ELF-1 (cell line): ENCODE data around the gene CAMK2A.

Experiments used
- DNase-seq: peaks from one replicate; pipeline ENCODE4 v3.0.0-alpha.2; 2016; ENCODE audit warnings: low read depth, low spot score

Gene CAMK2A

DNA sequence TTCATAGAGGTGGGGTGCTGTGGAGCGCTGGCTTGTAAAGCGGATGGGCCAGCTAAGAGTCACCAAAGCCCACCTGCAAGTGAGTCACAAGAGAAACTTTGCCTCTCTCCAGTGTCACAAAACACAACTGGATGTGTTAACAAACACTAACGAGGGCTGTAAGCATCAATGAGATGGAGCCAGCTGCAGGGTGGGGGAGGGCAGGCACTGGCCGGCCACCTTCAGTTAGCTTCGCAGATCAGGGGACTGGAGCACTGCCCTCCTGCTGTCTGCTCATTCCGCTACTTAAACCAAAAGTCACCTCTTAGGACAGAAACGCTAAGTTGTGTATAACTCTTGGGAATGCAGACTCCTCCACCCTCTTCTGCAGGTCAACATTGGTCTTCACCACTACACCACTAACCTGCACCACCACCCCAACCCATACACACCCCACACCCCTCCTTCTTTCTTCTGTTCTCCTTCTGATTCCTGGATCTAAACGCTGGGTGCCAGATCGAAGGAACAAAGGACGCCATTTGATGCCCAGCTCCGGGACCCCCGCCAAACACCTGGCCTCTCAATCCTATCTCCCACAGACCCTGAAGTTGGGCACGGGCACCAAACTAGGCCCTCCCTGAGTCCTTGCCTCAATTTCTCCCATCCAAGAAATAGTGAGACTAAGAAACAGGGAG, 11.1 kb upstream of the CAMK2A start:
- peak; percentile 48 for DNase-seq

DNA sequence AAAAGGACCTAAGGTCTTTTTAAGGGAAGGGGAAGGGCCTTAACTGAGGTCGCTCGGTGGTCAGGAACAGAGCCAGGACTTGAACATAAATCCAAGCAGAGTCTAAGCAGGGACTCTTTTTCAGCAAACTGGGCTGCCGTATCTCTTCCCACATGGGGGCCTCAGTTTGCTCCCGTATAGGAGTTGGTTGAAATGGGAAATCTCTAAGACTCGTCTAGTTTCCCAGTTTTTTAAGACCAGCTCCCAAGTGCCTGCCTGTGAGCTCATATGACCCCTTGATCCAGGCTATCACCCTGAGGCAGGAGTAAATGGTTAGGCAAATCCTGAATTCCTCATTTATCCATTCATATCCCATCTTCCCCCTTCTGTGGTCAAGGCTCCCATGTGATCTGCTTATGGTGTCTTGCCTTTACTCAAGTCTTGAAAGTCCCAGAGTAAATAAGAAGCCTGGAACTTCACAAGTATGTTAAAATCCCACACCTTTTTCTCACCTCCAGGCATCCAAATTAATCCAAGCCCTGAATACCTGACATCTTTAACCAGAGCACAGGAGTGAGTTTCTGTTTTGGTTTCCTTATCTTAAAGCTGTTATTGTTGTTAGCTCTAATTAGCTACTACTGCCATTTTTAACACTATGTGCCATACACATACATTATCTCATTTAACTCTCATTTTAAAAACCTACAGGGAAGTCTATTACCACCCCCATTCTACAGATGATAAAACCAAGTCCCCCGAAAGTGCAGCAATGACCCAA, 10.2 kb upstream of the CAMK2A start:
- peak; percentile 49 for DNase-seq

DNA sequence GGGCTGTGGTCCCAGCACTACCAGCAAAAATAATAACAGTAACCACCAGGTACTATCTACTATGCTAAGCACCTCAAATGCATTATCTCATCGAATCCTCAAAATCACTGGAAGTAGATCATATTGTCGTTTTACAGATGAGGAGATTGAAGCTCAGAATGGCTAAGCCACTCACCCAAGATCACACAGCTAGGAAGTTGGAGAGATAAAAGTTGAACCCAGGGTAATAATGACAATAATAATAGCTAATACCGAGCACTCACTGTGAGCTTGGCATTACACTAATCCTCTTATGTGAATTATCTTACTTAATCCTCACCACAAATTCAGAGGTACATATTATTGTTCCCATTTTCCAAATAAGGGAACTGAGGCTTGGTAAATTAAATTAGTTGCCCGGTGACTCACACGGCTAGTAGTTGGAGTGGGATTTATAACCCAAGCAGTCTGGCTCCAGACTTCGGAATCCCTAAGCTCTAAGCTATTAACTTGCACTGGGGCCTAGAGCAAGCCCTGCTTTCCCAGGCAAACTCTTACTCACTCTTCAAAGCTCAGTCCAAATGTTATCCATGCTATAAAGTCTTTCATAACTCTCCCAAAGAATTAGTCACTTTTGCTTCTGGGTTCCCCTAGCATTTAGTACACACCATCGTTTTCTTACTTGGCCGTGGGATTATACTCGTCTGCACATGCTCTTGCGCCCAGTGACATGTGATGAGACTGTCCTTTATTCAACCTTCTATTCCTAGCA, 9.3 kb upstream of the CAMK2A start:
- DNase-seq = peak; percentile 62

DNA sequence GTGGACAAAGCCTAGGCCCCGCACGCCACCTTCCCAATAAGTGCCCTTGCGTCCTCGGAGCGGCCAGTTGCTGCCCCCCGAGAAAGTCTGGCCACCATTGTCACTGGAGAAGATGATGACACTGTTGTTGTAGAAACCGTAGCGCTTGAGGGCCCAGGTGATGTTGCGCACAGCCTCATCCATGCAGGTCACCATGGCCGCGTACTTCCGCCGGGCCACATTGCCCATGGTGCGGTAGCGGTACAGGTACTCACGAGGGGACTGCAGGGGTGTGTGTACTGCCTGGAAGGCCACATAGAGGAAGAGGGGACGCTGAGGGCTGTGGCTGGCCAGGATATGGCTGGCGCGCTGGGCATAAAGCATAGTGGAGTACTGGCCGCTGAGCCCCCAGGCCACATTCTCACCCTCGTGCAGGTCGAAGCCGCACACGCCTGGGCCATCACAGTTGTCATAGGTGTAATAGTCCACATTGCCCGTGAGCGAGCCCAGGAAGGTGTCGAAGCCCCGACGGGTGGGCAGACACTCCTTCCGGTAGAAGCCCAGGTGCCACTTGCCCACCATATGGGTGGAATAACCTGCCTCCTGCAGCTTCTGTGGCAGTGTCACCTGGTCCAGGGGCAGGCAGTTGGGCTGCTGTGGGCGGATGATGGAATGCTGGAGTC, 8.5 kb upstream of the CAMK2A start:
- DNase-seq = no peak

DNA sequence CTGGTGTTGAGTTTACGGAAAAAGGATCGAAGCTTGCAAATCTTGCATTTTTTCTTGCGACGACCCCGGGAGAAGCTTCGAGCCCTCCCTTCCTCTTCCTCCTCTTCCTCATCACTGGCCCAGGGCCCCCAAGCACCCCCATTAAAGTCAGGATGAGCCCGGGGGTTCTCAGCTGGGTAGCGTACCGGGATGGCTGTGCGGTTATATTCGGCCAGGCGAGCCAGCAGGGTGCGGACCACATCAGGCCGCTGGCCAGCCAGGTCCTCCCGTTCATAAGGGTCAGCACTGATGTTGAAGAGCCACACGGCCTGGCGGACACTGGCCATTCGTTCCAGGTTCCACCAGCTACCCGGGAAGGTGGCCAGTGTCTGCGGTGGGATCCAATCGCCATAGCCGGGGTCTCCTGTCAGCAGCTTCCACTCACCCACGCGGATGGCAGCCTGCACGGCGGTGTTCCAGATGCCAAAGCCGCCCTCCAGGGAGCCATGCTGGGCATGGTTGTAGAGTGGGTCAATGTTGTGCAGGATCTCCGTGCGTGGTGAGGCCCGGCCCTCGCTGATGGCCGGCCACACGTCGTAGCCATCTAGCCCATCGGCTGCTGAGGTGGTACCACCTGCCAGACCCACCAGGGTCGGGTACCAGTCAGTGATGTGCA, 7.8 kb upstream of the CAMK2A start:
- DNase-seq = no peak

DNA sequence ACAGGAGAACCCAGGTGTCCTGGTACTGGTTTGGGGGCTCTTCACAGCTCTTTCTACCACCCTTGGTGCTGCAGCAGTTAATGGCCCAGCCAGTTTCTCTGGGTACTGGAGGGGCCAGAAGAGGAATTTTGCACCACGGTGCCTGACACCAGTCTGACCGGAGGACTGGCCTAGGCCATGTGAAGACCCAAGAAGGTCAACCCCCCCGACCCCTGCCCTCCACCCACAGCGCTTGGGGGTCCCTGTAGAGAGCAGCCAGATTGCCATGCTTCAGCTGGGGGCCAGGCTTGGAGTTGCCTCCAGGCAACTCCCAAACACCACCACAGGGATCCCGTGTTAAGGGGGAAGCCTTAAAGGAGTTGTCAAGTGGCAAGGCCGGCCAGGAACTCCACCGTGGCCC, 6.9 kb upstream of the CAMK2A start:
- no peak for DNase-seq

DNA sequence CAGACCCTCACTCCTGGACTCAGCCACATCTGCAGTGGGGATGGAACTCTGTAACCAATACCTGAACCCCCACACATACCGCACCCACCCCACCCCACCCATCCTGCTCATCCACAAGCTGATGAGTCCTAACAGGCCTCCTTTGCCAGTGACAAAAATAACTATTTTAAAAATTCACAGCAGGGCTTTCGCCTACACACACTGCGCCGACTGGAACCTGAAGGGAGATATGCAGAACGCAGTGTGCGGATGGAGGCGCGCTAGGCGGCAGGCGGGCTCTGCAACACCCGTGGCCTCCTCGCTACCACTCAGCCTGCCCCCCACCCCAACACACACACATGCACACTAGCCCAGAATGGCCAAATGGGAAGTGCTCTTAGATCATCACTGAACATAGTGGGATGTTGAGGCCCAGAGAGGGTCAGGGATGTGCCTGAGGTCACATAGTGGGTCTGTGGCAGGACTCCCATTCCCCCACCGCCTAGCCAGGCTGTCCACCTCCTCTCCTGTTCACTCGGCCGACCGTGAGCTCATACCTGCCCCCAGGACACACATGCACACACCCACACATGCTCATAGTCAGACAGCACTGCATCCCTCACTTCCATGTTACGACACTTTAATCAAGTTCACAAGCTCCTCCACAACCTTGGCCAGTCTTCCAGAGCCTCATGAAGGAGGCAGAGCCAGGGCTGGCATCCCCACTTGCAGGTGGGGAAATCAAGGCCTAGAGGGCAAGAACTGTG, 6.3 kb upstream of the CAMK2A start:
- DNase-seq = no peak

DNA sequence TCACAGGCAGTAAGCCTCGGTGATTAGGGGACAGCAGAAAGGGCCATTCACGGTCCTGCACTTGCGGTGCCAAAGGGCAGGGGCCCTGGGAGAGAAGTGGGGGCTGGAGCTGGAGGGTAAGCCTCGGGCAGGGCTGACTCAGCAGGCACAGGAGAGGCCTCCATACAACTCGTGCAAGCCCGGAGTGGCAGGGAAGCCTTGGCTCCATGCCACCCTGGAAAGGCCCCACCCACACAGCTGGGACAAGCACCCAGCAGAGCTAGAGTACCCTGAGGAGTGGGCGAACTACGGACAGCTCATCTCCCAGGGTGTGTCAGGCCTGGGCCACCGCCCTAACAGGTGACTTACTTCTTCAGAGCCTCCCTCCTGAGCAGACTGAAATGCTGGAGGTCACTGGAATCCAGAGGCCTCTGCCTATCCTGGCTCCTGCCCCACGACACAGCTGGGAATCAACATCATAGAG, 5.6 kb upstream of the CAMK2A start:
- no peak for DNase-seq

DNA sequence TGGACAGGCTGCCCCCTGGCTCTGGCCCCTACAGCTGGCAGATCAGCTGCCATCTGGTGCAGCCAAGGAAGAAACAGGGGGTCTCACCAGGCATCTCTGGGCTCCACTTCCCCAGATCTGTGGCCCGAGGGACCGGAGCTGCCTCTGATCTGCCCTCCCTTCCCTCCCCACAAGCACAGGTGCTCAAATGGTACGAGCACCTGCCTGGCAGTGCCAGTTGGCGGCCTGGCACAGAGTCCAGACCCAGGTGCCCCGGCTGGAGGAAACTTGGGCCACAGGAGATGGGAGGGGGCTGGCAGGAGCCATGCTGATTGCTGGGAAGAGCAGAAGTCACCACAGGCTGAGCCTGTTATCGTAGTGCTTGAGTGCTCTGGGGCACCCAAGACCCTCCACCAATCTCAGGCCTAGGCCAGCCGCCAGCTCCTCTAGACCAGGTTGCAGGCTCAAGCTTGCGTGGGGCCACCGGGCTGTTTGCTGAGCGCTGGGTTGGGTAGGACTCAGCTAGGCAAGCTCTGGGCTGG, 5.0 kb upstream of the CAMK2A start:
- DNase-seq = no peak

DNA sequence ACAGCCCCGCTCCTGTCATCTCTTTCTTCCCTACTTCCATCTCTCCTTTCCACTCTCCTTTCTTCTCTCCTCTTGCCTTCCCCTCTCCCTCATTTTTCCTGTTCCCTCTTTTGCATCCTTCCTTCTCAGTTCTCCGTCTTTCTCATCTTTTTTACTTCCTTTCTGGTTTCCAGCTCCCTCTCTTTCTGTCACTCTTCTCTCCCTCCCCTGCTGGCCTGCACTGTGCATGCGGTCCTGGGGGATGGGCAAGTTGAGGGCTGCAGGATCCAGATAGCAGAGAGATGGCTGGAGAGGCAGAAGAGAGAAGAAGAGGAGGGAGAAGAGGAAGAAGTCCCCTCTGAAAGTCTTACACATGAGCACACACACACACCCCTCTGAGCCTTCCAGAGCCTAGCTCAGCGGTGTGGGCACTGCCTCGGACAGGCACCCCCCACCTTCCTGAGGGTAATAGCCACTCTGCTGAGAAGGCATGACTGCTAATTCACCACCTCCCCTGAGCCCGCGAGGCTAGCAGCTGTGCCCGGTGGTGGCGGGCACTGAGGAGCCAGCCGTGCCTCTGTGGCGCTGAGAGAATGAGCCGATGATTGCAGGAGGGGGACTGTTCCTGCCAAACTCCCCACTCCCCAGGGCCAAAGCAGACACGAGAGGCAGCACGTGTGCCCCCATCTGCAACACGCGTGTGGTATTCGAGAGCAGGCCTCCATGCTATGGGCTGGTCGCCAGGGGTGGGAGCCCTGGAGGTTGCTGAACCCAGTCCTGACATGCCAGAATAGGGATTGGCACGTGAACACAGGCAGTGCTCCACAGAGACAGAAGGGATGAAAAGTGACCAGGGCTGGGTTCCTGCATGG, 3.7 kb upstream of the CAMK2A start:
- DNase-seq = no peak

DNA sequence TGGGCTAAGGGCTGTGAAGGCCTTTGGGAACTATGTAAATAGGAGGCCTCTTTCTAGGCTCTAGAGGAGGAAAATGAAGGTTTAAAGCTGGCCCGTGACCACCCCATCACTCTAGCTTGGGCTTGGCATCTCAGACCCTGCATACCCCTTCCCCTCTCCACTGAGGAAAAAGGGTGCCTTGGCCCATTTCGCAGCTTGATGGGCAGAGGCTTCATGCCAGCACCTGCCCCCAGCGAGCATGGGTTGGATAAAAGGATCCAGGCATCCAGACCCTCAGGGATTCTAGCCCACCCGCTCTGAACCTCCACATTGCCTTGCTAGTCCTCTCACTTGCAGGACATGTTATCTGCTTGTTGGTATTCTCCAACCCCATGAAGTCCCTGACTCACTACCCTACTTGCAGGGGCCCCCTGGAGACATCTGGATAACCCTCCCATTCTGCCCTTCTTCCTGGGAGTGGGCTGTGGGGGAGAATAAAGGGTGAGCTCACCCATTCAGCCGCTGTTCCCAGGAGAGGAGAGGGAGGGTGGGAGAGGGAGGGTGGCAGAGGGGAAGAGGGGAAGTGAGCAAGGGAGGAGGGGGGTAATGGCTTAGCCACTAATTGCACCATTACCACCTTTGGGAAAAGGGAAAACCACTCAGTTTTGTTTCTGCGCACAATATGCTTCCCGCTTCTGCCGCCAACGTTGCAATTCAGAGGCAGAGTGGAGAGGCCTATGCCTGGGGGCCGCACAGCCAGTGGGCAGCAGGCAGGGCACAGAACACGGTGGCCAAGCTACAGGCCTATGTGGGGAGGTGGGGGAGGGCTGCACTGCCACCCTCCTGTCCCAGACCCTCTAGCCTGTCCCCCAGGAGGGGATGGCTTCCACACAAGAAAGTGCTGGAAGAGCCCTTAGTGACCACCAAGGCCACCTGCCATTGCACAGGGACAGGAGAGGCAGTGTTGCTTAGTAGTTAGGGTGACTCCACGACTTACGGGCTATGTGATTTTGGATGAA, 2.1 kb upstream of the CAMK2A start:
- DNase-seq = no peak

DNA sequence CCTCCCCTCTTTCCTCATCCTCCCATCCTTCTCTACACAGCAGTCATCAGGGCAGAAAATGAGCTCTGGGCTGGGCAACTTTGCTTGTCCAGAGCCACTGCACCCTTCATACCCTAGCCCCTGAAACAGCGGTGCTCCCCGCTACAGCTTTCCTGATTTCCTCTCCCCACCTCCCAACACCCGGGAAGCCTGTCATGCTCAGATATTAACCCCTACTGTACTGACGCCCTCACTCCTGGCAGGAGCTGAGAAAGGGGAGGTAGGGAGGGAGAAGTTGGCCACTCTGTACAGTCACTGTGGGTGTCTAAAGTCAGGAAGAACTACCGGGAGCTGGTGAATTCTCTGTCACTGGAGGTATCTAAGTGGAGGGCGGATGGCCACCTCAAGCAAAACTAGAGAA, 782 bp downstream of the CAMK2A start:
- no peak for DNase-seq

DNA sequence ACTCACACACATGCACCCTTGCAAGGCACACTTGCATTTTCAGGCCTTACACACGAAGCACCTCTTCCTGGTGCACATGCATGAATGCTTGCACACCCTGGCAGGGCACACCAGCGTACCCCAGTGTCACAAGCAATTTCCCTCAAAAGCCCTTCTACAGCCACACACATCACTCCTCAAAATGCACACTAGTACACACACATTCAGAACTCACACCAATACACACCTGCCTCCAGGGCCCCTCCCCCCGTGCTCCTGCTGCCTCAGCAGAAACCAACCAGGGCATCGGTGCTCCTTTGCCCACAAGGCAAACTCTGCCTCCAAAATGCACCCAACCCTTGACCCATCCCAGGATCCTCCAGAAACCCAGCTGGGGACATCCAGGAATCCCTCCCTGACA, 1.2 kb downstream of the CAMK2A start:
- no peak for DNase-seq

DNA sequence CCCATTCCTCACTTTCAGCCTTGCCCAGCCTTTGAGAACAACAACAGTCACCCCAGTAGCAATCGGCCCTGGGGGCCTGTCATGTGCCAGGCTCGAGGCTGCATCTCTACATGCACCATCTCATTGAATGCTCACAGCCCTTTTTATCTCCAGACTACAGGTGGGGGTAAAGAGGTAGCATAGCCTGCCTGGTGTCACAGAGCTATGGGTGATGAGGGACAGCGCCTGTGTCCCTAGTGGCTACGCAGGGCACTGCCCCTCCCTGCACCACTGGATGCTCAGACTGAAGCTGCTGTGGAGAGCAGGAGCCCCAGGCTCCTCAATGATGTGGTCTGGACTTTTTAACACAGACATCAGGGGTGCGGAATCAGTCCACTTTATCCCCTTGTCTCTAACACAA, 2.8 kb downstream of the CAMK2A start:
- peak; percentile 84 for DNase-seq

DNA sequence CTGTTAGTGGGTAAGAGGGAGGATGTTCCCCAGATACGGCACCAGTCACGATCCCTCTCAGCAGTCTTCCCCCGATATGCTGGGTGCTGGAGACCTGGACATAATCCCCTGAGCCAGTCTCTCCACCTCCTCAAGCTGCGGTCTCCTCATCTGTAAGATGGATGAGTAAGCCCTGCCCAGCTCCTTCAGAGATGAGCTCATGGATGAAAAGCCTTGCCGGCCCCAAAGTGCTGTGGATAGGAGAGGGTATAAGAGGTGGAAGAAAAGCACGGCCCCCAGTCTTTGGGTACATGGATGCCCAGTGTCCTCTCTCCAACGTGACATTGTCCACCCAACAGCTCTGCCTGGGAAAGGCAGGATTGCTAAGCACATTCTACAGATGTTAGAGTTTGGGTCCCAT, 4.5 kb downstream of the CAMK2A start:
- DNase-seq = no peak

DNA sequence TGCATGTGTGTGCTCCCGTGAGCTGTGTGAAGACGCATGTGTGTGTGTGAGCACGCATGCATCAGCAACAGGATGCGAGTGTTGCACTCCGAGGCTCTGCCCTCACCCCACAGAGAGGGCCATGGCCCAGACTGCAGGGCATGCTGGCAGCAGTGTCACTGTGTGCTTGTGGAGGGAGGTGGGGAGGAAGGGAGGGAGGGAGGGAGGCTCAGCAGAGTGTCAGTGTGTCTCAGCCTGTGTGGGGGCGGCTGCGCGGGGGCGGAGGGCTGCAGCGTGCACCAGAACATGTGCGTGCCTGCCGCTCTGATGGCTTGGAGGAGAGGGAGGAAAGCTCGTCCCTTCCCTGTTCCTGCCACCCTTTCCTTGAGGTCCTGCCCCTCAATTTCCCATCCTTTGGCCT, 5.3 kb downstream of the CAMK2A start:
- no peak for DNase-seq

DNA sequence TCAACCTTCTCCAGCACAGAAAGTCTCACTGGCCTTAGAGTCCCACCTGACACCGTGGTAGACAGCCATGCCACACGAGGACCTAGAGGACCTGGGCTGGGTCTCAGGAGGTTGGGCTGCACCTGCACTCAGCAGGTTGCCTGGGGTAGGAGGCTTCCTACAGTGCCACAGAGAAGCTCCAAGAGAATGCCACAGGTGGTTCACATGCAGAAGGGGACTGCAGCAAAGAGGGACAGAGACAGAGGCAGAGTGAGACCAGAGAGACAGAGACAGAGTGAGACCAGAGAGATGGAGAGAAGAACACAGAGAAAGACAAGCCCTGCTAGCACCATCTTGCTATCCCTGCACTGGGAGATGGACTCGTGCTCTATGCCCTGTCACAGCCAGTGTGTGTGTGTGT, 5.7 kb downstream of the CAMK2A start:
- no peak for DNase-seq

DNA sequence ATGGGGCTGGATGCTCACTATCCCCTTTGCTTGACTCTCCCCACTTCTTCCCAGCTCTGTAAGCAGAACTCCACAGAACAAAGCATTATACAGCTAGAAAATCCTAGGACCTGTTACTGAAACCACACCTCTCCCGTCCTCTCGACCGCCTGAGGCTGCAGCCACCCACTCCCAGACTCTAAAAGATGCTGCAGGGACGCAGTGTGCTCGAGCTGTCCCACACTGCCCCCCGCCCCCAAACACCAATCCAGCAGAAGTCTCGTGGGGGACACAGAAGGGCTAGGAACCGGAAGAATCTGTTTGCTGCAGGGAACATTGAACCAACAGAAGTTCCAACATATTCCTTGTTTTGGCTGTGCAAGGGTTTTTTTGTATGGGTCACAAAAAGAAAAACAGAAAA, 7.6 kb downstream of the CAMK2A start:
- no peak for DNase-seq
